ENCODE measurements around the gene ELOVL6.

The ELOVL6 gene

GRCh38 chr4:110119880-110120279 lies 78.5 kb downstream of the ELOVL6 start:
- TF ChIP-seq CTCF (conservative IDR thresholded peaks at IDR 0.05): no peak
- H3K27ac ChIP-seq: peak overlapping the region; percentile 88

- TF ChIP-seq CTCF (conservative IDR thresholded peaks at IDR 0.05): no peak
- H3K27ac ChIP-seq: peak overlapping the region; percentile 88
Measured at GRCh38 chr4:110119337-110119736, 79.1 kb downstream of the ELOVL6 start.

GRCh38 chr4:110112056-110112455 lies 86.4 kb downstream of the ELOVL6 start:
- no peak overlapping the region for H3K27ac ChIP-seq
- no peak for TF ChIP-seq CTCF (conservative IDR thresholded peaks at IDR 0.05)

GRCh38 chr4:110109455-110109854 lies 89.0 kb downstream of the ELOVL6 start:
- TF ChIP-seq CTCF (conservative IDR thresholded peaks at IDR 0.05): no peak
- H3K27ac ChIP-seq: no peak overlapping the region

GRCh38 chr4:110108960-110109359 lies 89.5 kb downstream of the ELOVL6 start:
- TF ChIP-seq CTCF (conservative IDR thresholded peaks at IDR 0.05): no peak
- no peak overlapping the region for H3K27ac ChIP-seq

- no peak for TF ChIP-seq CTCF (conservative IDR thresholded peaks at IDR 0.05)
- no peak overlapping the region for H3K27ac ChIP-seq
Measured at GRCh38 chr4:110108422-110108821, 90.0 kb downstream of the ELOVL6 start.

GRCh38 chr4:110107866-110108265 lies 90.5 kb downstream of the ELOVL6 start:
- no peak for TF ChIP-seq CTCF (conservative IDR thresholded peaks at IDR 0.05)
- H3K27ac ChIP-seq: no peak overlapping the region

- no peak for TF ChIP-seq CTCF (conservative IDR thresholded peaks at IDR 0.05)
- H3K27ac ChIP-seq: no peak overlapping the region
Measured at GRCh38 chr4:110106931-110107296, 91.5 kb downstream of the ELOVL6 start.

Data from VCaP (cell line).